ENCODE results near the gene ELF3.
"Not testable (repeated sequence)": the region's sequence is repeated elsewhere in the genome, so short reads cannot be mapped to it uniquely, and the experiment has no call there.

ELF3 gene

DNA sequence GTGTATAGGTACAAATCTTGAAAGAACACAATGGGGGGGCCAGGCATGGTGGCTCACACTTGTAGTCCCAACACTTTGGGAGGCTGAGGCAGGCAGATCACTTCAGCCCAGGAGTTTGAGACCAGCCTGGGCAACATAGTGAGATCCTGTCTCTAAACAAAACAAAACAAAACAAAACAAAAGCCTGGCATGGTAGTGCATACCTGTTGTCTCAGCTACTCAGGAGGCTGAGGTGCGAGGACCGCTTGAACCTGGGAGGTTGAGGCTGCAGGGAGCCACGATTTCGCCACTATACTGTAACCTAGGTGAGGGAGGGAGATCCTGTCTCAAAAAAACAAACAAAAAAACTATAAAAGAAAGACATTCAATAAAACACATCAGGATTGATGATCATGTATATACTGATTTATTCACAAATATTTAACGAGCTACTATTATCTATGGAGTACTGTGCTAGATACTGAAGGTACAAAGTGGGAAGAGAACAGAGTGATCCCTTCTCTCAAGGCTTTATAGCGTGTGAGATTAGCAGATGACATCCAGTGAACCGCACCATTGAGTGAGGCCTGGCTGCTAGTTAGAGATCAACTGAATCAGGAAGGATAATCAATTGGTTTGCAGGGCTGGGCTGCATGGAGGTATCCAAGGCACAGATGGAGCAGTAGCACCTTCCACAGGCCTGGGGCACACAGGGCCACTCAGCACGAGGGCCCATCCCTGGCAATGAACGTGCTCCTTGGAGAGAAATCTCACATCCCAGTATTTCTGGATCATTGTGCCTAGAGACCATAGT lies 26.4 kb downstream of the ELF3 start:
- DNase-seq: no peak

DNA sequence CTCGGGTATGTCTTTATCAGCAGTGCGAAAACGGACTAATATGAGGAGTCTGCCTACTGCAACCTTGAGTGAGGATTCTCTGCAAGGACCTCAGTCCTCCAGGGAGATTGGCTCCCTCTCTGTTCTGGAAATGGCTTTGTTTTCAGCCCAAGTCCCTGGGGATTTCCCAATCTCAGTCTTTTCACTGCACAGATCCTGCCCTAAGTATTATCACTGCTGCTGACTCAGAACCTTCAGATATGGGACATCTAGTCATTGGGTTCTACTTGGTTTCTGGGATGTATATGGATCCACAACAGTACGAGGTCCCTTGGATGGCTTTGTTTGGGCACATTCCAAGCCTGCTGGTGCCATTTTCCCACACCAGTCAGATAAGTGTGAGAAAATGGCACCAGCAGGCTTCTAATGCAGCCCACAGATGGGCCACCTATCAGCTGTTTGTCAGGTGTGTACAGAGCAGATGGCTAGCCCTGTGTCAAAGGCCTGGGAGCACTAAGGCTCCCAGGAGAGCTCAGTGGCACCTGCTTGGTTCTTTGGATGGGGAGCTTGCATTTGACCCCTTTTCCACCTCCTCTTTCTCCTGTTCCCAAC lies 27.4 kb downstream of the ELF3 start:
- DNase-seq: peak in 1 of 2 experiments; percentile 79

GRCh38 chr1:202038688-202039346 lies 28.4 kb downstream of the ELF3 start:
- DNase-seq: no peak

GRCh38 chr1:202045705-202046104 lies 35.3 kb downstream of the ELF3 start:
- peak in 1 of 2 experiments; percentile 32 for DNase-seq

- DNase-seq: no peak
Measured at GRCh38 chr1:202046227-202046626, 35.8 kb downstream of the ELF3 start.

GRCh38 chr1:202046748-202047708 lies 36.6 kb downstream of the ELF3 start:
- no peak for DNase-seq

DNA sequence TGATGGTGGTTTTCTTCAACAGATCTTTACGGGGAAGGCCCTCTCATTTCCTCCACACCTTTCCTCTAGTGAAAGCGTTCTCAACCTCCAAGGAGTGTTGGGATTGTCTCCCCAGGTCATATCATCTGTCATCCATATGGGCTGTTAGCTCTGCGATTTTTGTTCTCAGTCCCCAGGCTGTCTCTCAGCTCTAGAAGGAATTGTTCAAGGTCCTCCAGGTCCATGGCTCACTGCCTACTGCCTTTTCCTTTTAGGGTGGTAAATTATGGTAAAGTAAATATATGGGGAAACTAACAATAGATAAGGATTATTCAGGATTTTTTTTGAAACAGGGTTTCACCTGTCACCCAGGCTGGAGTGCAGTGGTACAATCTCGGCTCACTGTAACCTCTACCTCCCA lies 37.6 kb downstream of the ELF3 start:
- DNase-seq: no peak

- DNase-seq: no peak
Measured at GRCh38 chr1:202049129-202049528, 38.7 kb downstream of the ELF3 start.

DNA sequence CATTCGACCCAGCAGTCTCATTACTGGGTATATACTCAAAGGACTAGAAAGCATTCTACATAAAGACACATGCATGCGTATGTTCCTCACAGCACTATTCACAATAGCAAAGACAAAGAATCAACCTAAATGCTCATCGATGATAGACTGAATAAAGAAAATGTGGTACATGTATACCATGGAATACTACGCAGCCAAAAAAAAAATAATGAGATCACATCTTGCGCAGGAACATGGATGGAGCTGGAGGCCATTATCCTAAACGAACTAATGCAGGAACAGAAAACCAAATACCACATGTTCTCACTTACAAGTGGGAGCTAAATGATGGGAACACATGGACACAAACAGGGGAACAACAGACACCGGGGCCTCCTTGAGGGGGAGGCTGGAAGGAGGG lies 43.7 kb downstream of the ELF3 start:
- DNase-seq: no peak

DNA sequence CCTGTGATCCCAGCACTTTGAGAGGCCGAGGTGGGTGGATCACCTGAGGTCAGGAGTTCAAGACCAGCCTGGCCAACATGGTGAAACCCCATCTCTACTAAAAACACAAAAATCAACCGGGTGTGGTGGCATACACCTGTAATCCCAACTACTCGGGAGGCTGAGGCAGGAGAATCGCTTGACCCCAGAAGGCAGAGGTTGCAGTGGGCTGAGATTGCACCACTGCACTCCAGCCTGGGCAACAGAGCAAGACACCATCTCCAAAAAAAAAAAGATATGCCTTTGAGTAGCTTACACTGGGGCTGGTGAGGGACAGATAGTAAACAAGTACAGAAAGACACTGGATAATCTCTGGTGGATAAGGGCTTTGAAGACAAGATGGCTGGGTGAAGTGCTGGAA lies 44.3 kb downstream of the ELF3 start:
- DNase-seq: not testable (repeated sequence)

- no peak for DNase-seq
Measured at GRCh38 chr1:202056644-202057334, 46.4 kb downstream of the ELF3 start.

DNA sequence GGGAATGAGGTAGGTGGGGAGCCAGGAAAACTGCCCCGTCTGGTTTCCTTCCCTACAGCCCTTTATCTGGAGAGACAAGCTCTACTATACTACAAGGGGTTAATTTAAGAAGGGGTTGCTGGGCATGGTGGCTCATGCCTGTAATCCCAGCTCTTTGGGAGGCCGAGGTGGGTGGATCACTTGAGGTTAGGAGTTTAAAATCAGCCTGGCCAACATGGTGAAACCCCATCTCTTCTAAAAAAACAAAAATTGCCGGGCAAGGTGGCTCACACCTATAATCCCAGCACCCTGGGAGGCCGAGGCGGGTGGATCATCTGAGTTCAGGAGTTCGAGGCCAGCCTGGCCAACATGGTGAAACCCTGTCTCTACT lies 46.9 kb downstream of the ELF3 start:
- DNase-seq: not testable (repeated sequence)

- DNase-seq: no peak
Measured at GRCh38 chr1:202058001-202058908, 47.9 kb downstream of the ELF3 start.

DNA sequence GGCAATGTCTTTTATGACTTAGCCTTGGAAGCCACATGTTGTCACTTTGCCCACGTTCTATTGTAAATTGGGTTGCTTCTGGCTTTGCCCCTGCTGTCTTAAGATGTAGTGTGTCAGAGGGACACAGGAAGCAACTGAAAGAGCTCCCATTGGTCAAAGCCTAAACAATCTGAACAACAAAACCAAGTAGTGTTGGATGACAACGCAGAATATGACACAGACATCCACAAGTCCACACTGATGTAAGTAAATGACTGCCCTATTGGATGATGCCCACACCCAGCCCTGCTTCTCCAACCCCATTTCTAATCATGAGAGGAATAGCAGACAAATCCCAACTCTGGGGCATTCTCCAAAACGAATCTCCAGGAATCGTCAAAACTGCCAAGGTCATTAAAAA lies 50.7 kb downstream of the ELF3 start:
- no peak for DNase-seq

DNA sequence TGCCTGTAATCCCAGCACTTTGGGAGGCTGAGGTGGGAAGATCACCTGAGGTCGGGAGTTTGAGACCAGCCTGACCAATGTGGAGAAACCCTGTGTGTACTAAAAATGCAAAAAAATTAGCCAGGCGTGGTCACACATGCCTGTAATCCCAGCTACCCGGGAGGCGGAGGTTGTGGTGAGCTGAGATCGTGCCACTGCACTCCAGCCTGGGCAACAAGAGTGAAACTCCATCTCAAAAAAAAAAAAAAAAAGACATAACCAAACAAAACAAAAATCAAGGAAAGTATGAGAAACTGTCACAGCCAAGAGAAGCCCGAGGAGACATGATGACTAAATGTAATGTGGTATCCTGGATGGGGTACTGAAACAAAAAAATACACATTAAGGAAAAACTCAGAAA lies 51.4 kb downstream of the ELF3 start:
- DNase-seq: not testable (repeated sequence)

GRCh38 chr1:202062636-202063035 lies 52.2 kb downstream of the ELF3 start:
- not testable (repeated sequence) for DNase-seq

DNA sequence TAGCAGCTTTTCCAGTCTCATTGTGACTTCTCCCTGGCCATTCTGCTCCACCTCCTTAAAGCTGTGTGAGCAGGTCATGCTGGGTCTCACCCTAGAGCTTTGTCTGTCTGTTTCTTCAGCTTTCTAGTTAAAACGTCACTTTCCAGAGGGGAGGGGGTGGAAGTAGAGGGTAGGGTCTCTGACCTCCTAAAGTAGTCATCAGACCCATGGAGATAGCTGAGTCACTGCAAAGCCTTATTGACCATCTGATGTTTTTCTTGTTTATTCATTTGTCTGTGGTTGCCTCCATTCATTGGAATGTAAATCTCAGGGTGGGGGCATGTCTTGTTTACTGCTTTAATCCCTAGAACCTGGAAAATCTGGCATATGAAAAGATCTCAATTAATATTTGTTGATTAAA lies 52.7 kb downstream of the ELF3 start:
- DNase-seq: no peak

GRCh38 chr1:202064889-202065312 lies 54.5 kb downstream of the ELF3 start:
- DNase-seq: not testable (repeated sequence)
